Hepatocyte (in vitro differentiated cells): ENCODE results near the gene GATAD2A. TPM values are rescaled to one million over a fixed set of nuclear protein-coding genes. Genes with fewer than 3 reads are reported as not detected.
A peak's percentile ranks its signal among the peaks of the same experiment; 100 is the strongest.

ENCODE experiments used
- DNase-seq: peaks from one replicate; pipeline ENCODE4 v3.0.0-alpha.2; 2016; ENCODE audit warnings: low spot score
- H2AFZ ChIP-seq: fragments of 200-600 bp; sonication (generic); 2 replicates; pipeline ENCODE4 v1.6.0; 2016; ENCODE audit warnings: antibody characterized with exemption, mild to moderate bottlenecking
- H3K27ac ChIP-seq: fragments of 200-600 bp; sonication (generic); 2 replicates; pipeline ENCODE4 v1.5.1; 2016; ENCODE audit warnings: mild to moderate bottlenecking
- H3K27me3 ChIP-seq: fragments of 200-600 bp; sonication (generic); 2 replicates; pipeline ENCODE4 v1.6.1; 2016
- H3K36me3 ChIP-seq: fragments of 200-600 bp; sonication (generic); replicated peaks from 2 replicates; pipeline ENCODE4 v1.5.1; 2016; ENCODE audit warnings: low read depth; ENCODE audit not compliant: insufficient read depth
- H3K4me1 ChIP-seq: fragments of 200-600 bp; sonication (generic); 2 replicates; pipeline ENCODE4 v1.5.1; 2016; ENCODE audit warnings: mild to moderate bottlenecking, moderate library complexity; ENCODE audit not compliant: insufficient read depth
- H3K4me2 ChIP-seq: fragments of 200-600 bp; sonication (generic); 2 replicates; pipeline ENCODE4 v1.6.0; 2016
- H3K4me3 ChIP-seq: fragments of 200-600 bp; sonication (generic); 2 replicates; pipeline ENCODE4 v1.5.1; 2016; ENCODE audit warnings: mild to moderate bottlenecking
- H3K79me2 ChIP-seq: fragments of 200-600 bp; sonication (generic); 2 replicates; pipeline ENCODE4 v1.6.0; 2017; ENCODE audit warnings: mild to moderate bottlenecking
- H3K9me2 ChIP-seq: fragments of 200-600 bp; sonication (generic); replicated peaks from 2 replicates; pipeline ENCODE4 v1.6.0; 2017; ENCODE audit warnings: mild to moderate bottlenecking; ENCODE audit not compliant: insufficient read depth
- H3K9me3 ChIP-seq: fragments of 200-600 bp; sonication (generic); 2 replicates; pipeline ENCODE4 v1.5.1; 2016; ENCODE audit warnings: low read depth, mild to moderate bottlenecking
- H4K20me1 ChIP-seq: fragments of 200-600 bp; sonication (generic); 2 replicates; pipeline ENCODE4 v1.6.0; 2016; ENCODE audit warnings: mild to moderate bottlenecking; ENCODE audit not compliant: insufficient read depth, poor library complexity, severe bottlenecking
- CTCF ChIP-seq: fragments of 200-600 bp; sonication (generic); IDR thresholded peaks from 2 replicates; pipeline ENCODE4 v1.5.1; 2016; ENCODE audit warnings: antibody characterized with exemption, mild to moderate bottlenecking; ENCODE audit not compliant: poor library complexity
- EZH2 ChIP-seq: fragments of 200-600 bp; sonication (generic); IDR thresholded peaks from 2 replicates; pipeline ENCODE4 v1.6.1; 2016; ENCODE audit warnings: antibody characterized with exemption, mild to moderate bottlenecking, borderline replicate concordance
- EZH2phosphoT487 ChIP-seq: fragments of 200-600 bp; sonication (generic); IDR thresholded peaks from one replicate; pipeline ENCODE4 v1.6.1; 2018; ENCODE audit warnings: antibody characterized with exemption, mild to moderate bottlenecking, low read depth, moderate library complexity; ENCODE audit not compliant: unreplicated experiment, severe bottlenecking
- WGBS: methylation state at CpG from one replicate; pipeline ENCODE4 v1.1.6; 2016; ENCODE audit warnings: low lambda C conversion rate; ENCODE audit errors: missing lambda C conversion rate; 5-methylcytosine and 5-hydroxymethylcytosine counted together
- microRNA counts: library from miRNA; unstranded; fragments of <30 nt; microRNA quantifications from one replicate; lab custom pipeline; 2017
- microRNA-seq: library from miRNA; unstranded; fragments of <30 nt; microRNA quantifications from one replicate; pipeline ENCODE4, GENCODE V29; 2017
- polyA plus RNA-seq: library from polyadenylated mRNA; unstranded; fragments of >200 nt; fragmentation: Nextera tagmentation; extraction: Ambion mirVana; gene quantifications from 2 replicates; pipeline ENCODE4 v1.2.1, GENCODE V29; 2016
- small RNA-seq: library from RNA; depleted of rRNA; stranded (forward); fragments of <200 nt; gene quantifications from one replicate; pipeline ENCODE3, GENCODE V24; 2014
- total RNA-seq: library from RNA; depleted of rRNA; stranded (reverse); fragments of >200 nt; gene quantifications from 2 replicates; pipeline ENCODE4 v1.2.3, GENCODE V29; 2014

The GATAD2A gene
- total and polyA plus RNA-seq, 2 experiments from 2014 or later, result 35.3 to 35.7 TPM

- no peak for DNase-seq
- no peaks in the 10 kb centered on the region for H3K79me2 ChIP-seq
- H4K20me1 ChIP-seq, result no peaks in the 10 kb centered on the region
- H3K9me2 ChIP-seq, result no peaks in the 10 kb centered on the region
- no peaks in the 10 kb centered on the region for H3K36me3 ChIP-seq
- H3K4me2 ChIP-seq, result no peak overlapping the region
- no peak overlapping the region for H3K4me3 ChIP-seq
- TF ChIP-seq EZH2phosphoT487, result no peak
- TF ChIP-seq EZH2, result no peak
- no peak for TF ChIP-seq CTCF
- H2AFZ ChIP-seq, result no peak overlapping the region
- H3K9me3 ChIP-seq, result no peaks in the 10 kb centered on the region
- no peak overlapping the region for H3K27ac ChIP-seq
- peaks cover 7% of the 10 kb centered on the region for H3K4me1 ChIP-seq
- WGBS, result 92% methylated on average over 10 of the region's 10 CpGs
- no peaks in the 10 kb centered on the region for H3K27me3 ChIP-seq
These were observed 148.2 kb downstream of the GATAD2A start for GRCh38 chr19:19553670-19554069.

- Histone ChIP-seq H3K4me3 (no peak overlapping the region), H4K20me1 (no peaks in the 10 kb centered on the region), H3K4me2 (no peak overlapping the region), H3K9me3 (no peaks in the 10 kb centered on the region), H2AFZ (no peak overlapping the region), H3K9me2 (no peaks in the 10 kb centered on the region), H3K79me2 (no peaks in the 10 kb centered on the region), H3K4me1 (peaks cover 7% of the 10 kb centered on the region), H3K27me3 (no peaks in the 10 kb centered on the region), H3K27ac (no peak overlapping the region), H3K36me3 (no peaks in the 10 kb centered on the region)
- no peak for TF ChIP-seq EZH2
- TF ChIP-seq CTCF, result peak; percentile 50
- DNase-seq, result peak; percentile 53
- 77% methylated on average over 32 of the region's 34 CpGs for WGBS
These were observed 148.9 kb downstream of the GATAD2A start for GRCh38 chr19:19554074-19555023.

GRCh38 chr19:19558055-19558454 lies 152.6 kb downstream of the GATAD2A start:
- DNase-seq, result no peak
- Histone ChIP-seq H3K27ac (no peak overlapping the region), H4K20me1 (no peaks in the 10 kb centered on the region), H3K9me3 (no peaks in the 10 kb centered on the region), H3K4me1 (no peaks in the 10 kb centered on the region), H2AFZ (no peak overlapping the region), H3K4me3 (no peak overlapping the region), H3K79me2 (no peaks in the 10 kb centered on the region), H3K9me2 (no peaks in the 10 kb centered on the region), H3K36me3 (no peaks in the 10 kb centered on the region), H3K4me2 (no peak overlapping the region), H3K27me3 (no peaks in the 10 kb centered on the region)
- TF ChIP-seq EZH2phosphoT487 (no peak), EZH2 (no peak), CTCF (no peak)
- 93% methylated on average over 14 of the region's 15 CpGs for WGBS

MicroRNAs within 50 kb of the gene (microRNA counts, 767-probe panel; counts per million panel counts)
- microRNA hsa-miR-640 (lab: Ali Mortazavi, UCI), result not detected

Small RNA genes within 50 kb of the gene (microRNA-seq; reads per million reads assigned to microRNA genes)
- not detected for gene MIR640

Small RNA genes within 50 kb of the gene (small RNA-seq; reads per million reads assigned to genes)
- gene MIR640, result not detected

Other genes with a start within 250 kb of the GATAD2A start
- gene MEF2B, start 235.4 kb upstream of the GATAD2A start, total RNA-seq, result 0.32 and 0.70 TPM in 2 replicates
- gene MEF2B, start 235.4 kb upstream of the GATAD2A start, polyA plus RNA-seq, result 2.6 and 3.7 TPM in 2 replicates
- gene BORCS8, start 213.5 kb upstream of the GATAD2A start, total RNA-seq, result 13.1 and 13.7 TPM in 2 replicates
- 25.6 and 34.2 TPM in 2 replicates for gene BORCS8, start 213.5 kb upstream of the GATAD2A start, polyA plus RNA-seq
- 35.1 and 44.7 TPM in 2 replicates for gene RFXANK, start 213.4 kb upstream of the GATAD2A start, total RNA-seq
- 85.7 and 88.3 TPM in 2 replicates for gene RFXANK, start 213.4 kb upstream of the GATAD2A start, polyA plus RNA-seq
- 6.1 and 9.0 TPM in 2 replicates for gene NR2C2AP, start 202.3 kb upstream of the GATAD2A start, total RNA-seq
- gene NR2C2AP, start 202.3 kb upstream of the GATAD2A start, polyA plus RNA-seq, result 5.2 and 10.4 TPM in 2 replicates
- 0.03 TPM in 1 of 2 replicates, not detected in the other for gene NCAN, start 193.7 kb upstream of the GATAD2A start, total RNA-seq
- gene NCAN, start 193.7 kb upstream of the GATAD2A start, polyA plus RNA-seq, result not detected in 2 replicates
- 3.1 and 4.5 TPM in 2 replicates for gene TM6SF2, start 132.4 kb upstream of the GATAD2A start, total RNA-seq
- gene TM6SF2, start 132.4 kb upstream of the GATAD2A start, polyA plus RNA-seq, result 8.4 and 8.6 TPM in 2 replicates
- gene SUGP1, start 85.2 kb upstream of the GATAD2A start, total RNA-seq, result 13.1 and 25.8 TPM in 2 replicates
- gene SUGP1, start 85.2 kb upstream of the GATAD2A start, polyA plus RNA-seq, result 43.7 and 57.4 TPM in 2 replicates
- gene MAU2, start 84.8 kb upstream of the GATAD2A start, total RNA-seq, result 21.2 and 31.8 TPM in 2 replicates
- 25.3 and 29.0 TPM in 2 replicates for gene MAU2, start 84.8 kb upstream of the GATAD2A start, polyA plus RNA-seq
- 0.87 and 1.1 TPM in 2 replicates for gene TSSK6, start 109.9 kb downstream of the GATAD2A start, total RNA-seq
- gene TSSK6, start 109.9 kb downstream of the GATAD2A start, polyA plus RNA-seq, result 1.3 TPM in 1 of 2 replicates, not detected in the other
- gene NDUFA13, start 110.5 kb downstream of the GATAD2A start, total RNA-seq, result 46.3 and 80.4 TPM in 2 replicates
- gene NDUFA13, start 110.5 kb downstream of the GATAD2A start, polyA plus RNA-seq, result 598 and 615 TPM in 2 replicates
- 0.72 and 3.0 TPM in 2 replicates for gene YJEFN3, start 123.2 kb downstream of the GATAD2A start, total RNA-seq
- gene YJEFN3, start 123.2 kb downstream of the GATAD2A start, polyA plus RNA-seq, result 12.5 and 14.0 TPM in 2 replicates
- 5.4 and 5.7 TPM in 2 replicates for gene CILP2, start 132.6 kb downstream of the GATAD2A start, total RNA-seq
- 16.5 and 22.5 TPM in 2 replicates for gene CILP2, start 132.6 kb downstream of the GATAD2A start, polyA plus RNA-seq
- gene PBX4, start 213.0 kb downstream of the GATAD2A start, total RNA-seq, result 0.64 and 3.2 TPM in 2 replicates
- 2.5 and 4.3 TPM in 2 replicates for gene PBX4, start 213.0 kb downstream of the GATAD2A start, polyA plus RNA-seq
- gene LPAR2, start 222.5 kb downstream of the GATAD2A start, total RNA-seq, result 11.5 and 20.1 TPM in 2 replicates
- 33.1 and 42.6 TPM in 2 replicates for gene LPAR2, start 222.5 kb downstream of the GATAD2A start, polyA plus RNA-seq
- gene GMIP, start 238.0 kb downstream of the GATAD2A start, total RNA-seq, result 4.5 and 5.6 TPM in 2 replicates
- 11.4 and 13.0 TPM in 2 replicates for gene GMIP, start 238.0 kb downstream of the GATAD2A start, polyA plus RNA-seq